ENCODE results near the gene DCC. TPM values are rescaled to one million over a fixed set of nuclear protein-coding genes. Genes with fewer than 3 reads are reported as not detected.
A peak's percentile ranks its signal among the peaks of the same experiment; 100 is the strongest.

Gene DCC
- total RNA-seq, 1 experiment from 2014 or later: 1.7 TPM

DNA sequence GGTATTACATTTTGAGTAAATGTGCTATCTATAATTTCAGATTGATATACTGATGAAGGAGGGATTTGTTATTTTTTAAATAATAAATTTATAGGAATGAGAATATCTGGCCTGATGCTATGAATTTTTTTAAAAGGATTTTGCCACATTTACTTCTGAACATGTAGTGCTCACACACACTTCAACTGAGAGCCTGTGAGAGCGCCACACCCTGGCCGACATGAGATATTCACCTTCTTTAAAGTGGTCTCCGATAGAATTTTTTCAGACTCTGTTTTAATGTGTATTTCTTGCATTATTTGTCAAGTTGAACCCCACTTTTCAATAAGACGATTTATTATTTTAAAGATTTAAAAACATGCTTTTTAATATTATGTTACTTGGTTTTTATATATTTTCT lies 813.3 kb downstream of the DCC start:
- Histone ChIP-seq H3K9me3 (replicated peaks) (no peaks in the 10 kb centered on the region), H3K27ac (no peak overlapping the region), H3K36me3 (no peaks in the 10 kb centered on the region), H3K27me3 (no peaks in the 10 kb centered on the region), H3K4me1 (no peaks in the 10 kb centered on the region), H3K4me3 (no peak overlapping the region)
- peak; percentile 3 to 42 for DNase-seq

DNA sequence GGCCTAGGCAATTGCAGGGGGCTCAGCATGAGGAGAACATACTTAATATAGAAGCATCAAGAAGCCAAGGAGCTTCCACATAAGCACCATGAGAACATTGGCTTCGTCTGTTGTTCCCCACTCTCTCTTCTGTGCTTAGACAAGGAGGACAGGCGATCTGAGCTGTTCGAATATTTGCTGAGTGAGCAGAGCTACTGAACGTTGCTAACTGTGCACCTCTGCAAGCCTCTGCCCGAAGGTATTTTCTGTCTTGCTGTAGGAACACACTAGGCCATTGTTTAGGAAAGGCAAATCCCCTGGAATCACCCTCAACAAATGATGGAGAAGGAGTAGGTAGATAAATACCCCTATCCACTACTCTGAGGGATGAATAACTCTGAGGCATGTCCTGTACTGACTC lies 813.8 kb downstream of the DCC start:
- Histone ChIP-seq H3K27ac (no peak overlapping the region), H3K9me3 (replicated peaks) (no peaks in the 10 kb centered on the region)
- DNase-seq: no peak

DNA sequence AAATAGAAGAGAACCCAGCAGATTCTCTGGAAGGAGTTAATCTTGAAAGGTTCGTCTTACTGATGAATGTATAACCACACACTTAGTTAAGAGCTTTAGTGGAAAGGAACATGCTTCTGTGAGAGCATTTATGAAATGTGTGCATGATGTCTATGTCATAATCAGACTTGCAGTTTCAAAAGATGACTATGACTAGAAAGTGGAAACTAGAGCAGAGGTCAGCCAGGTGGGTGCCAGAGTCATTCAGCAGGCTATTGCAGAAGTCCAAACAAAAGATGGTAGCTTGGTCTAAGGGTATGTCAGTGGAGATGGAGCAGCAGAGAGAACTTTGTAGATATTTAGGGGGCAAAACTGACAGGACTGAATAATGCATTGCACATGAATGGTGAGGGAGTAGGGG lies 825.8 kb downstream of the DCC start:
- no peaks in the 10 kb centered on the region for H3K27me3 ChIP-seq
- no peaks in the 10 kb centered on the region for H3K36me3 ChIP-seq
- H3K4me1 ChIP-seq: no peaks in the 10 kb centered on the region
- no peaks in the 10 kb centered on the region for H3K9me3 ChIP-seq (replicated peaks)
- DNase-seq: no peak
- H3K27ac ChIP-seq: no peak overlapping the region
- no peak overlapping the region for H3K4me3 ChIP-seq

More for the DNA sequence above, 813.8 kb downstream of the DCC start:
- Histone ChIP-seq H3K27me3 (no peaks in the 10 kb centered on the region), H3K4me1 (no peaks in the 10 kb centered on the region), H3K4me3 (no peak overlapping the region), H3K36me3 (no peaks in the 10 kb centered on the region)

GRCh38 chr18:53169346-53169745 lies 829.3 kb downstream of the DCC start:
- Histone ChIP-seq H3K36me3 (no peaks in the 10 kb centered on the region), H3K4me3 (no peak overlapping the region), H3K27ac (no peak overlapping the region), H3K4me1 (no peaks in the 10 kb centered on the region), H3K9me3 (replicated peaks) (no peaks in the 10 kb centered on the region), H3K27me3 (no peaks in the 10 kb centered on the region)
- DNase-seq: no peak

GRCh38 chr18:53191634-53192033 lies 851.6 kb downstream of the DCC start:
- Histone ChIP-seq H3K27me3 (no peaks in the 10 kb centered on the region), H3K4me3 (no peak overlapping the region), H3K9me3 (replicated peaks) (no peaks in the 10 kb centered on the region), H3K4me1 (no peaks in the 10 kb centered on the region), H3K36me3 (no peaks in the 10 kb centered on the region), H3K27ac (no peak overlapping the region)
- DNase-seq: no peak

DNA sequence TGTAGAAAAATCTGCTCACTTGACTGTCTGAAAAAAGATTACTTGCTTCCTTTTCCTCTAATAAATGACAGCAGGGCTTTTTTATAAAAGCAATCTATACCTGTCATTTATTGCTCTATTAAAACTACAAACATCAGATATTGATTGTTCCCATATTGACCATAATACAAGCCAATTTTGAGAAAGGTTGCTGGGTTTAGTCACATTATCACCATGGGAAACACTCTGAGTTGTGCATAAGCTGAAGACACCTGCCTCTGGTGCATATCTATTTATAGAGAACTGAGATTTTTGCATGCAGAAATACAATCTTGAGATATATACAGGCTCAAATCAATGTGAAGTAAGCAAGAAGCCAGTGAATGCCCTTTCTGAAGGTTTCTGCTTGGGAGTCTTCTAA lies 853.9 kb downstream of the DCC start:
- no peak overlapping the region for H3K4me3 ChIP-seq
- H3K27ac ChIP-seq: no peak overlapping the region
- no peak for DNase-seq
- no peaks in the 10 kb centered on the region for H3K9me3 ChIP-seq (replicated peaks)
- no peaks in the 10 kb centered on the region for H3K4me1 ChIP-seq
- no peaks in the 10 kb centered on the region for H3K27me3 ChIP-seq
- no peaks in the 10 kb centered on the region for H3K36me3 ChIP-seq

DNA sequence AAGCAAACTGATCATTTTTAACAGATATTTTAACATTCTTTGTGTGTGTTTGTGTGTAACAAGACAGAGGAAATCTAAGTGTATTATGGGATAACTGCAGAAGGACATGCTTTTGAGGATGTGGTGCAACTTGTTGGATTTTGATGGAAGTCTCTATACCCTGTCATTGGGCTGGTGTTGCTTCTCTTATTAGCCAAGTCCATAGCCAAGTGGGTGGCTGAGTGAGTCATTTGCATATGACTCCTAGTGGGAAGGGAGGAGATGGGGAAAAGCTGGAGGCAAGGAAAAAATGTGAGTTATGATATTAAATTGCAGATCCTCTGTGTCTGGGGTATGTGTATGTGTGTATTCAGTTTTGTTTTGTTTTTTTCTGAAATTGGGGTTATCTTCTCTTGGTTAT lies 879.9 kb downstream of the DCC start:
- Histone ChIP-seq H3K36me3 (no peaks in the 10 kb centered on the region), H3K27me3 (no peaks in the 10 kb centered on the region), H3K4me1 (no peaks in the 10 kb centered on the region), H3K9me3 (replicated peaks) (no peaks in the 10 kb centered on the region), H3K4me3 (no peak overlapping the region), H3K27ac (no peak overlapping the region)
- no peak for DNase-seq

- DNase-seq: no peak
- H3K36me3 ChIP-seq: no peaks in the 10 kb centered on the region
- H3K27me3 ChIP-seq: no peaks in the 10 kb centered on the region
- no peak overlapping the region for H3K4me3 ChIP-seq
- H3K4me1 ChIP-seq: no peaks in the 10 kb centered on the region
- H3K27ac ChIP-seq: no peak overlapping the region
- no peaks in the 10 kb centered on the region for H3K9me3 ChIP-seq (replicated peaks)
Observed at GRCh38 chr18:53224128-53224778, 884.3 kb downstream of the DCC start.

- H3K9me3 ChIP-seq (replicated peaks): no peaks in the 10 kb centered on the region
- H3K27me3 ChIP-seq: no peaks in the 10 kb centered on the region
- no peak overlapping the region for H3K4me3 ChIP-seq
- DNase-seq: no peak
- no peaks in the 10 kb centered on the region for H3K36me3 ChIP-seq
- no peaks in the 10 kb centered on the region for H3K4me1 ChIP-seq
- no peak overlapping the region for H3K27ac ChIP-seq
Observed at GRCh38 chr18:53225567-53226325, 885.7 kb downstream of the DCC start.

- H3K4me3 ChIP-seq: no peak overlapping the region
- H3K4me1 ChIP-seq: no peaks in the 10 kb centered on the region
- no peak for DNase-seq
- no peaks in the 10 kb centered on the region for H3K9me3 ChIP-seq (replicated peaks)
- H3K27me3 ChIP-seq: no peaks in the 10 kb centered on the region
- no peak overlapping the region for H3K27ac ChIP-seq
- no peaks in the 10 kb centered on the region for H3K36me3 ChIP-seq
Observed at GRCh38 chr18:53234610-53235009, 894.6 kb downstream of the DCC start.

- no peak overlapping the region for H3K4me3 ChIP-seq
- H3K4me1 ChIP-seq: no peaks in the 10 kb centered on the region
- H3K36me3 ChIP-seq: no peaks in the 10 kb centered on the region
- H3K27me3 ChIP-seq: no peaks in the 10 kb centered on the region
- no peak for DNase-seq
- H3K27ac ChIP-seq: no peak overlapping the region
- H3K9me3 ChIP-seq (replicated peaks): no peaks in the 10 kb centered on the region
Observed at GRCh38 chr18:53241161-53241560, 901.2 kb downstream of the DCC start.

DNA sequence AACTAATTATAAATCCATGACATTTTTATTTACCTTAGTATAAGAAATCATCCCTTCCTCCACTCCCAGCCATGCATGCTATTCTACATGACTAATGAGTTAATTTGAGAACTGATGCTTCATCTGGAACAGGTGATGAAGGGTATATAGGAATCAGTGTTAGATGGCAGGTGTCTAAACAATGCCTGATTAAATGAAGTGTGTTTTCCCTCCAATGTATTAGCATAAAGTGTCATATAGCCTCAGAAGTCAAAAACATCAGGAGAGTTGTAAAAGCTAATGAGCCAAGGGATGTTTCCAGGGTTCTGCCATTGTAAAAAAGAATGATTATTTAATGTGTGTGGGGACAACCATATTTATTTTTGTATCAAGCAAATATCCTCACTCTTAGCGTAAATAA lies 913.8 kb downstream of the DCC start:
- Histone ChIP-seq H3K4me1 (no peaks in the 10 kb centered on the region), H3K27ac (no peak overlapping the region), H3K9me3 (replicated peaks) (no peaks in the 10 kb centered on the region), H3K27me3 (no peaks in the 10 kb centered on the region), H3K4me3 (no peak overlapping the region), H3K36me3 (no peaks in the 10 kb centered on the region)
- DNase-seq: no peak

DNA sequence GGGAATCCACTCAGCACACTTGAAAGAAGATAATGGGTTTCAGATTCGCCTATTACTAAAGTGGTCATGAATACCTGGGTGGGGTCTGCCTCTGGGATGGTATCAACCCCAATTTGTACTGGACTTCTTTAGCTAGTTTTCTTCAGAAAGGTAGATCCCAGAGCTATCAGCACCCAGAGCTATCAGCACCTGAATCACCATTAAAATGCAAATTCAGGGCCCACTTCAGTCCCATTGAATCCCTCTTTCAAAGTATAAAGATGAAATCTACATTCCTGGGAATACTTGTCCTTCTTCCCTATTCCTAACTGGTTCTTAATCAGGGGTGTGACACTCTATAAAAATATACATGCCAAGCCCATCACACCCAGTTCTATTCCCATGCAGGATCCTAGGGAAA lies 914.3 kb downstream of the DCC start:
- no peaks in the 10 kb centered on the region for H3K4me1 ChIP-seq
- H3K4me3 ChIP-seq: no peak overlapping the region
- H3K9me3 ChIP-seq (replicated peaks): no peaks in the 10 kb centered on the region
- no peaks in the 10 kb centered on the region for H3K27me3 ChIP-seq
- DNase-seq: no peak
- H3K36me3 ChIP-seq: no peaks in the 10 kb centered on the region
- H3K27ac ChIP-seq: no peak overlapping the region

DNA sequence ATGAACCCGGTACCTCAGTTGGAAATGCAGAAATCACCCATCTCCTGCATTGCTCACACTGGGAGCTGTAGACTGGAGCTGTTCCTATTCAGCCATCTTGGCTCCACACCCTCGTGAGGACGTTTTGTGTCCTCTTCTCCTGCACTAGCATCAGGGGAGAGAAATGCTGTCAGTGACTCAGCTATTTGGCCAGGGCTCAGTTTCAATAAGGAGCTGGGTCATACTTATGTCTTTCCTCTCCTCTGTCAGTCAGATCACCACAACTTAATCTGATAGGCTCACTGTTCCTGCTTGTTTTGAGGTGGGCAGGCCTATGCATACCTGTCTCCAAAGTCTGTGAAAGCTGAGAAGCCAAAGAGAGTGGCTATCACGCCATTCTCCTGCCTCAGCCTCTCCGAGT lies 921.2 kb downstream of the DCC start:
- DNase-seq: no peak
- Histone ChIP-seq H3K36me3 (no peaks in the 10 kb centered on the region), H3K27me3 (no peaks in the 10 kb centered on the region), H3K9me3 (replicated peaks) (no peaks in the 10 kb centered on the region), H3K27ac (no peak overlapping the region), H3K4me1 (no peaks in the 10 kb centered on the region), H3K4me3 (no peak overlapping the region)

- Histone ChIP-seq H3K4me1 (no peaks in the 10 kb centered on the region), H3K36me3 (no peaks in the 10 kb centered on the region), H3K27me3 (no peaks in the 10 kb centered on the region), H3K9me3 (replicated peaks) (no peaks in the 10 kb centered on the region), H3K27ac (no peak overlapping the region), H3K4me3 (no peak overlapping the region)
- no peak for DNase-seq
Observed at GRCh38 chr18:53266850-53267249, 926.9 kb downstream of the DCC start.

GRCh38 chr18:53268455-53268854 lies 928.5 kb downstream of the DCC start:
- H3K9me3 ChIP-seq (replicated peaks): no peaks in the 10 kb centered on the region
- H3K27ac ChIP-seq: no peak overlapping the region
- H3K27me3 ChIP-seq: no peaks in the 10 kb centered on the region
- DNase-seq: peak in 1 of 2 experiments; percentile 3
- H3K4me3 ChIP-seq: no peak overlapping the region
- no peaks in the 10 kb centered on the region for H3K36me3 ChIP-seq
- no peaks in the 10 kb centered on the region for H3K4me1 ChIP-seq

Data from SJCRH30 (cell line).